Stimulated activated CD8-positive, alpha-beta memory T cell treated with anti-CD3 and anti-CD28 coated beads, Interleukin-15, amount 100 ng/mL, for 48 hours (primary cell): Measurements from ENCODE around the gene CFAP46.

Source experiments
- DNase-seq, 2 donors: peaks; one replicate each; pipeline ENCODE4 v3.0.0-alpha.2; 2020; ENCODE audit warnings: low read depth in 2 of 2

CFAP46 gene

GRCh38 chr10:132943791-132944404 lies 1.5 kb upstream of the CFAP46 start:
- DNase-seq: no peak

- DNase-seq: no peak
Observed at GRCh38 chr10:132943058-132943790, 854 bp upstream of the CFAP46 start.

- DNase-seq: no peak
Observed at GRCh38 chr10:132941640-132942051, 724 bp downstream of the CFAP46 start.

- no peak for DNase-seq
Observed at GRCh38 chr10:132940791-132941465, 1.4 kb downstream of the CFAP46 start.

DNA sequence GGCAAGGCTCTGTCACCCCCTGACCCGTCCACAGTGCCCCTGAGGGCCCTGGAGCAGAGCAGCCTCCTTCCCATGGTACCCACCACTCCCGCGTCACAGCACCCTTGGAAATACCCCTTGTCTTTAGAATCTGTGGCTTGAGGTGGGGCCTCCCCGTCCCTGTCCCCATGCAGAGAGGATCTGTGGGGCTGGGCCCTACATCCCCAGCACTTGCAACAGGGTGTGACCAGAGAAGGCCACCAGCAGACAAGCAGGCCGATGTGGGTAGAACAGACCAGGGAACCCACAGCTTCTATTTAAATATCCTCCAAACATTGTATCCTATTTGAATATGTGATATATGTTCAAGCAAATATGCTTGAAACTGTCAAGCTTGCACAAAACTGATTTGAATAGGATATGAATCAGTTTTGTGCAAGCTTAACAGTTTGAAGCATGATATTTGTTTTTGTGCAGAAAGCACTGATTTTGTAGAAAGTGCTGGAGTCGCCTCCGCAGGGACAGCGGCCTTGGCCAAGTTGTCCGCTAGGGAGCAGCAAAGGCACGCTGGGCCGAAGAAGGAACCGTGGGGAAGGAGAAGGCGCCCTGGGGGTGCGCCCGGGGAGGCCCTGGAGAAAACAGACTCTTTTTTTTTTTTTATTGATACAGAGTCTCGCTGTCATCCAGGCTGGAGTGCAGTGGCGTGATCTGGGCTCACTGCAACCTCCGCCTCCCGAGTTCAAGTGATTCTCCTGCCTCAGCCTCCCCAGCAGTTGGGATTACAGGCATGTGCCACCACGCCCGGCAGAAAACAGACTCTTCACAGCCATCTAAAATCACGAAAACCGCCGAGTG lies 2.2 kb downstream of the CFAP46 start:
- DNase-seq: peak in 1 of 2 donors; percentile 32

GRCh38 chr10:132939378-132939955 lies 2.9 kb downstream of the CFAP46 start:
- no peak for DNase-seq

DNA sequence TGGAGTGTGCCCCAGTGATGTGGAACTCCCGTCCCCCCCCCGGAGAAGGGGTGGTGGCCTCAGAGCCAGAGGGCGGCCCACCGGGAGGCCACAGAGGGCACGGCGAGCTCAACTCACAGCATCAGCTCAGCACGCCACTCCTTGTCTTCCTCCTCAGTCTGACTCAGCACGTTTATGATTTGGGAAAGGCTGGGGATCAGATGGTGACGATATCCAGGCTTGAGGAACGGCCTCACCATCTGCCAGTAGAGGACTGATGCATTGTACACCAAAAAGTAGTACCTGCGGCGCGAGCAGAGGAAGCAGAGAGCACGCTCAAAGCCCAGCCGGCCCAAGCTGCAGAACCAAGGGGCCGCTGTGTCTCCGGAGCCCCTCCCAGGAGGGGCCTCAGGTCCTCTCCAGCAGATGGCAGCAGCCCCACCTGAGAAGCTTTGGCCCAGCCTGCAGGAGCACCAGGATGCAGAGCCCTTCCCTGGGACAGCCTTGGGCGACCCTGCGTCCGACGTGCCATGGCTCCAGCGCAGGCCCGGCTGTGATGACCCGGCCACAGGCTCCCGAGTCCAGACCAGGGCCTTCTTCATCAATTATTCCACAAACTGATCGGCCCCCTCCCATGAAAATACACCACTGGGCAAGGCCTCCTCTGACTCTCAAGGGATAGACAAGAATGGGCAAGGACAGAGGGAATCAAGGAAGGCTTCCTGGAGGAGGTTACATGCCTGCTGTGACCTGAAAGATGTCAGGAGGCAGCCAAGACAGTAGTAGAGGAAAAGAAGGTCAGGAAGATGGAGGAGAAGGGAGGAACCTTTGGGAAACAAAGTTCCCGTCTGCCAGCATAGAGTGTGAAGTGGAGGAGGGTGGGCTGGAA lies 3.7 kb downstream of the CFAP46 start:
- DNase-seq: no peak

GRCh38 chr10:132937861-132938260 lies 4.5 kb downstream of the CFAP46 start:
- DNase-seq: no peak

GRCh38 chr10:132934953-132935352 lies 7.4 kb downstream of the CFAP46 start:
- no peak for DNase-seq

DNA sequence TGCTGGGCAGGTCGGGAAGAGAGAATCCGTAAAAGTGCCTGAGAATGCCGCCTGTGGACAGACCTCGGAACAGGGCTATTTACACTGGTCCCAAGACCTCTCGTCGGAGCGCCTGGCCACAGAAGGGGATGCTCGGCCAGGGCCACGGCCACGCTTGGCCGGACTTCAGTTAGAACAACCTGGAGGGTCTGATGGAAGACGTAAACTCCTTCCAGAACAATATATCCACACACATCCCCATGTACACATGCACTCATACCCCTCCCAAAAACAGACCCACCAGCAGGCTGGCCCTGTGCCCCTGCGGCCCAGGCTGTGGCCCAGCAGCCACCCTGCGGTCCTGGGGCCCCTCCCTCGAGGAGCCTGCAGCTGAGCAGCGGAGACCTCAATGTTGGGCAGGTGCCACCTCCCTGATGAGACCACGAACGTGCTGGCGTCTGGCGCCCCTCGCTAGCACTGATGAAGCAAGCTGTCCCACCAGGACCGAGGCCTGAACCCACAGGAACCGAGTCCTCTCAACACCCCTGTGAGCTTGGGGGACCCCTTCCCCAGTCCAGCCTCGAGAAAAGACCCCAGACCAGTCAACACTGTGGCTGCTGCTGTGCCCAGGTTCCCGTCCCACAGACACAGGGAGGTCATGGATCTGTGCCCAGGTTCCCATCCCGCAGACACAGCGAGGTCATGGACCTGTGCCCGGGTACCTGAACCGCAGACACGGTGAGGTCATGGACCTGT lies 8.9 kb downstream of the CFAP46 start:
- no peak for DNase-seq

- peak in 1 of 2 donors; percentile 25 for DNase-seq
Observed at GRCh38 chr10:132932461-132933307, 9.7 kb downstream of the CFAP46 start.

DNA sequence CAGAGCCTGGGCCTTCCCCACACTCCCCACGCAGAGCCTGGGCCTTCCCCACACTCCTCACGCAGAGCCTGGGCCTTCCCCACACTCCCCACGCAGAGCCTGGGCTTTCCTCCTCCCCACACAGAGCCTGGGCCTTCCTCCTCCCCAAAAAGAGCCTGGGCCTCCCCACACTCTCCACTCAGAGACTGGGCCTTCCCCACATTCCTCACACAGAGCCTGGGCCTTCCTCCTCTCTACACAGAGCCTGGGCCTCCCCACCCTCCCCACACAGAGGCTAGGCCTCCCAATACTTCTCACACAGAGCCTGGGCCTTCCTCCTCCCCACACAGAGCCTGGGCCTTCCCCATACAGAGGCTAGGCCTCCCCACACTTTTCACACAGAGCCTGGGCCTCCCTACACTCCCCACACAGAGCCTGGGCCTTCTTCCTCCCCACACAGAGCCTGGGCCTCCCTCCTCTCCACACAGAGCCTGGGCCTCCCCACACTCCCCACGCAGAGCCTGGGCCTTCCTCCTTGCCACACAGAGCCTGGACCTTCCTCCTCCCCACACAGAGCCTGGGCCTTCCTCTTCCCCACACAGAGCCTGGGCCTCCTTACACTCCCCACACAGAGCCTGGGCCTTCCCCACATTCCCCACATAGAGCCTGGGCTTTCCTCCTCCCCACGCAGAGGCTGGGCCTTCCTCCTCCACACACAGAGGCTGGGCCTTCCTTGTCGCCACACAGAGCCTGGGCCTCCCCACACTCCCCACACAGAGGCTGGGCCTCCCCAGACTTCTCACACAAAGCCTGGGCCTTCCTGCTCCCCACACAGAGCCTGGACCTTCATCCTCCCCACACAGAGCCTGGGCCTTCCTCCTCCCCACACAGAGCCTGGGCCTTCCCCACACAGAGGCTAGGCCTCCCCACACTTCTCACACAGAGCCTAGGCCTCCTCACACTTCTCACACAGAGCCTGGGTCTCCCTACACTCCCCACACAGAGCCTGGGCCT lies 10.8 kb downstream of the CFAP46 start:
- DNase-seq: peak in 1 of 2 donors; percentile 13

DNA sequence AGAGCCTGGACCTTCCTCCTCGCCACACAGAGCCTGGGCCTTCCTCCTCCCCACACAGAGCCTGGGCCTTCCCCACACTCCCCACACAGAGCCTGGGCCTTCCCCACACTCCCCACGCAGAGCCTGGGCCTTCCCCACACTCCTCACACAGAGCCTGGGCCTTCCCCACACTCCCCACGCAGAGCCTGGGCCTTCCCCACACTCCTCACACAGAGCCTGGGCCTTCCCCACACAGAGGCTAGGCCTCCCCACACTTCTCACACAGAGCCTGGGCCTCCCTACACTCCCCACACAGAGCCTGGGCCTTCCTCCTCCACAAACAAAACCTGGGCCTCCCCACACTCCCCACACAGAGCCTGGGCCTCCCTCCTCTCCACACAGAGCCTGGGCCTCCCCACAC lies 11.7 kb downstream of the CFAP46 start:
- DNase-seq: peak in 1 of 2 donors; percentile 21

- DNase-seq: peak in 1 of 2 donors; percentile 12
Observed at GRCh38 chr10:132929953-132930548, 12.3 kb downstream of the CFAP46 start.

GRCh38 chr10:132929480-132929879 lies 12.9 kb downstream of the CFAP46 start:
- DNase-seq: no peak

GRCh38 chr10:132928261-132928660 lies 14.1 kb downstream of the CFAP46 start:
- DNase-seq: no peak

DNA sequence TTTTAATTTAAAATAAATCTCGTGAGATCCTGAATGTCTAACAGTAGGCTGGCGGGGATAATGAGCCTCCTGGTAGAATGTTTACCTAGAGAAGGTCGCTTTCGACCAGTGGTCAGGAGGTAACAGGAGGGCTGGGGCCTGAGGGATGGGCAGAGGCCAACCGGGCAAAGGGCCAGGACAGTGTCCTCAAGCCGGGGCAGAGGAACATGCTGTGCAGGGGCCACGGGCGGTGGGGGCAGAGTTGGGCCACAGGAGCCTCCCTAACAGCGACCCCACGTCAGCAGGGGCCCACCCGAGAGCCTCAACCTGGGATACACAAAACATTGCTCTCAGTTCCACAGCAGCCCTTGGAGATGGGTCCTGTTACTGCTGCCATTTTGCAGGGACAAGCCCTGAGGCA lies 14.5 kb downstream of the CFAP46 start:
- DNase-seq: no peak
